H1 (cell line): ENCODE results near the gene GCH1. TPM values are rescaled to one million over a fixed set of nuclear protein-coding genes. Genes with fewer than 3 reads are reported as not detected.

Experiments
- CTCF ChIA-PET: fragments of 300-600 bp; sonication (Branson Sonifier 250); formaldehyde crosslinking; loops from one replicate; lab custom pipeline; 2021; ENCODE audit not compliant: partially characterized antibody; lab: Charles Lee
- POLR2A ChIA-PET: fragments of 300-600 bp; sonication (Branson Sonifier 250); formaldehyde crosslinking; loops from one replicate; lab custom pipeline; 2021; ENCODE audit warnings: inconsistent platforms; ENCODE audit not compliant: partially characterized antibody; lab: Charles Lee
- DNase-seq, 2 experiments: peaks; one replicate each; pipeline versions ENCODE4 v3.0.0 to v3.0.0-alpha.2; 2010 to 2022; ENCODE audit warnings: low spot score in 2 of 2, low read depth in 1 of 2, mixed read lengths in 1 of 2
- FAIRE-seq: peaks from 2 replicates; lab custom pipeline; 2011; peaks lifted over from hg19 to GRCh38; lab: Jason Lieb, UNC
- H2AFZ ChIP-seq: 2 replicates; pipeline ENCODE4 v1.8.1; 2012; ENCODE audit warnings: low read length, inconsistent platforms
- H2AK5ac ChIP-seq: 2 replicates; pipeline ENCODE4 v1.6.1; 2013; ENCODE audit warnings: low read depth, low read length
- H2BK120ac ChIP-seq: replicated peaks from 2 replicates; pipeline ENCODE3; 2013; ENCODE audit warnings: low read depth, low read length, inconsistent platforms
- H2BK12ac ChIP-seq: 2 replicates; pipeline ENCODE4 v1.6.1; 2013; ENCODE audit warnings: low read depth, low read length
- H2BK15ac ChIP-seq: 2 replicates; pipeline ENCODE4 v1.6.1; 2013; ENCODE audit warnings: low read length
- H2BK20ac ChIP-seq: 2 replicates; pipeline ENCODE4 v1.6.1; 2013; ENCODE audit warnings: low read length
- H2BK5ac ChIP-seq: 2 replicates; pipeline ENCODE4 v1.6.1; 2013; ENCODE audit warnings: low read depth, low read length
- H3K14ac ChIP-seq: 2 replicates; pipeline ENCODE4 v1.6.1; 2013; ENCODE audit warnings: inconsistent platforms; ENCODE audit not compliant: insufficient read length
- H3K18ac ChIP-seq: 2 replicates; pipeline ENCODE4 v1.6.1; 2013; ENCODE audit warnings: low read length; ENCODE audit errors: extremely low read depth
- H3K23ac ChIP-seq: 2 replicates; pipeline ENCODE4 v1.6.1; 2013; ENCODE audit warnings: inconsistent platforms; ENCODE audit not compliant: insufficient read length
- H3K23me2 ChIP-seq: 2 replicates; pipeline ENCODE4 v1.6.1; 2013; ENCODE audit warnings: low read depth, low read length
- H3K27ac ChIP-seq: 2 replicates; pipeline ENCODE4 v1.6.1; 2011; ENCODE audit warnings: low read depth, low read length, inconsistent platforms
- H3K27me3 ChIP-seq, 4 experiments: replicated peaks in 1 of 4; 1 replicate in 1 of 4; 2 replicates in 3 of 4; pipeline versions ENCODE4 v1.6.1 to v1.8.1; 2011 to 2013; ENCODE audit warnings: low read length in 3 of 4, mild to moderate bottlenecking in 3 of 4, inconsistent platforms in 2 of 4, mixed read lengths in 2 of 4, moderate library complexity in 1 of 4; ENCODE audit not compliant: control insufficient read depth in 3 of 4, insufficient read depth in 3 of 4; ENCODE audit errors: extremely low read depth in 1 of 4
- H3K36me3 ChIP-seq, 4 experiments: 2 replicates each; pipeline versions ENCODE4 v1.6.1 to v1.8.1; 2011 to 2013; ENCODE audit warnings: mild to moderate bottlenecking in 4 of 4, low read length in 3 of 4, moderate library complexity in 2 of 4, control low read depth in 1 of 4, inconsistent platforms in 1 of 4; ENCODE audit not compliant: insufficient read depth in 4 of 4, control insufficient read depth in 2 of 4
- H3K4ac ChIP-seq: replicated peaks from 2 replicates; pipeline ENCODE3; 2013; ENCODE audit warnings: low read length, low read depth, mixed read lengths, inconsistent platforms; ENCODE audit not compliant: insufficient read length
- H3K4me1 ChIP-seq, 4 experiments: replicated peaks in 1 of 4; 1 replicate in 1 of 4; 2 replicates in 3 of 4; pipeline versions ENCODE4 v1.6.1 to v1.8.1; 2011 to 2013; ENCODE audit warnings: low read length in 3 of 4, inconsistent platforms in 2 of 4, mixed read lengths in 1 of 4; ENCODE audit not compliant: insufficient read depth in 4 of 4, control insufficient read depth in 3 of 4
- H3K4me2 ChIP-seq, 2 experiments: 2 replicates each; pipeline versions ENCODE4 v1.6.1 to v1.8.1; 2011 to 2013; ENCODE audit warnings: low read depth in 2 of 2, low read length in 2 of 2, control low read depth in 1 of 2, inconsistent platforms in 1 of 2, mild to moderate bottlenecking in 1 of 2; ENCODE audit not compliant: insufficient read depth in 1 of 2
- H3K4me3 ChIP-seq, 4 experiments: fragments of 200-600, 300-600 bp in 1 of 4; sonication (generic), shearing (Covaris generic), sonication (Bioruptor Twin) in 1 of 4; 2 replicates each; pipeline versions ENCODE4 v1.5.1 to v1.8.1; 2011 to 2016; ENCODE audit warnings: low read length in 4 of 4, low read depth in 3 of 4, control low read depth in 2 of 4, inconsistent platforms in 2 of 4, mild to moderate bottlenecking in 2 of 4, mixed read lengths in 1 of 4, moderate library complexity in 1 of 4; ENCODE audit not compliant: insufficient read depth in 2 of 4; ENCODE audit errors: extremely low read depth in 1 of 4
- H3K56ac ChIP-seq: replicated peaks from 2 replicates; pipeline ENCODE3; 2013; ENCODE audit warnings: low read depth, mild to moderate bottlenecking, mixed read lengths, low read length, inconsistent platforms; ENCODE audit not compliant: insufficient read length
- H3K79me1 ChIP-seq: 2 replicates; pipeline ENCODE4 v1.6.1; 2013; ENCODE audit warnings: low read depth, low read length, control low read depth
- H3K79me2 ChIP-seq, 2 experiments: 2 replicates each; pipeline versions ENCODE4 v1.6.1 to v1.8.1; 2012 to 2013; ENCODE audit warnings: low read length in 2 of 2, mild to moderate bottlenecking in 2 of 2, inconsistent platforms in 1 of 2; ENCODE audit not compliant: insufficient read depth in 2 of 2, control insufficient read depth in 1 of 2
- H3K9ac ChIP-seq, 4 experiments: replicated peaks in 1 of 4; 1 replicate in 1 of 4; 2 replicates in 3 of 4; pipeline versions ENCODE4 v1.6.1 to v1.8.1; 2011 to 2013; ENCODE audit warnings: low read depth in 3 of 4, low read length in 3 of 4, control low read depth in 2 of 4, mild to moderate bottlenecking in 2 of 4, moderate library complexity in 2 of 4, inconsistent platforms in 1 of 4; ENCODE audit errors: extremely low read depth in 1 of 4
- H3K9me3 ChIP-seq, 2 experiments: 2 replicates each; pipeline versions ENCODE4 v1.6.1 to v1.8.1; 2012 to 2013; ENCODE audit warnings: mild to moderate bottlenecking in 2 of 2, moderate library complexity in 2 of 2, control low read depth in 1 of 2, inconsistent platforms in 1 of 2, low read depth in 1 of 2, low read length in 1 of 2, mixed read lengths in 1 of 2; ENCODE audit not compliant: insufficient read depth in 2 of 2
- H4K20me1 ChIP-seq, 2 experiments: replicated peaks in 1 of 2; 2 replicates each; pipeline versions ENCODE3 to v1.8.1; 2011 to 2013; ENCODE audit warnings: inconsistent platforms in 2 of 2, low read length in 2 of 2, mild to moderate bottlenecking in 1 of 2; ENCODE audit not compliant: insufficient read depth in 2 of 2, control insufficient read depth in 1 of 2
- H4K5ac ChIP-seq: 2 replicates; pipeline ENCODE4 v1.6.1; 2013; ENCODE audit warnings: low read length, low read depth, mixed read lengths, inconsistent platforms; ENCODE audit not compliant: insufficient read length
- H4K8ac ChIP-seq: 2 replicates; pipeline ENCODE4 v1.8.0; 2013; ENCODE audit warnings: mild to moderate bottlenecking, moderate library complexity, low read length, inconsistent platforms; ENCODE audit not compliant: insufficient read depth; ENCODE audit errors: extremely low read depth
- H4K91ac ChIP-seq: replicated peaks from 2 replicates; pipeline ENCODE3; 2013; ENCODE audit warnings: low read length, mixed read lengths, inconsistent platforms; ENCODE audit not compliant: insufficient read length
- ASH2L ChIP-seq: fragments of 200-600, 300-600 bp; sonication (generic); IDR thresholded peaks from one replicate; pipeline ENCODE4 v1.7.1; 2017; ENCODE audit warnings: low read length
- CEBPB ChIP-seq: IDR thresholded peaks from 2 replicates; pipeline ENCODE4 v1.6.1; 2012; ENCODE audit warnings: low read depth, low read length
- HDAC2 ChIP-seq, 2 experiments: fragments of 300-600 bp in 1 of 2; sonication (generic) in 1 of 2; IDR thresholded peaks; 2 replicates each; pipeline ENCODE4 v1.6.1; 2011 to 2012; ENCODE audit warnings: low read depth in 2 of 2, low read length in 2 of 2, mild to moderate bottlenecking in 2 of 2, moderate library complexity in 2 of 2, borderline replicate concordance in 1 of 2, inconsistent platforms in 1 of 2
- JUN ChIP-seq: IDR thresholded peaks from 2 replicates; pipeline ENCODE4 v1.6.1; 2011; ENCODE audit warnings: low read depth, mild to moderate bottlenecking, improper control_type of control experiment, low read length
- NANOG ChIP-seq: IDR thresholded peaks from 2 replicates; pipeline ENCODE4 v1.6.1; 2011; ENCODE audit warnings: low read length, low read depth, mild to moderate bottlenecking, inconsistent platforms; ENCODE audit not compliant: insufficient read depth, poor library complexity, severe bottlenecking
- NRF1 ChIP-seq: IDR thresholded peaks from 2 replicates; pipeline ENCODE4 v1.6.1; 2011; ENCODE audit warnings: mild to moderate bottlenecking, low read depth, low read length, improper control_type of control experiment
- SIN3A ChIP-seq, 2 experiments: IDR thresholded peaks in 1 of 2; conservative IDR thresholded peaks in 1 of 2; 2 replicates each; pipeline ENCODE4 v1.6.1; 2011 to 2012; ENCODE audit warnings: low read length in 2 of 2, improper control_type of control experiment in 1 of 2, low read depth in 1 of 2, mild to moderate bottlenecking in 1 of 2
- SP4 ChIP-seq: IDR thresholded peaks from 2 replicates; pipeline ENCODE4 v1.6.1; 2012; ENCODE audit warnings: low read length, inconsistent platforms
- WGBS, 2 experiments: shearing (Covaris generic) in 1 of 2; methylation state at CpG; one replicate each; pipeline versions ENCODE4 v1.1.6 to v1.1.7; 2013 to 2015; ENCODE audit warnings: low lambda C conversion rate in 2 of 2, mixed read lengths in 2 of 2, inconsistent platforms in 1 of 2, low coverage in 1 of 2, missing lambda C conversion rate in 1 of 2; ENCODE audit not compliant: insufficient replicate concordance in 2 of 2, insufficient coverage in 1 of 2, insufficient read length in 1 of 2; ENCODE audit errors: extremely low coverage in 1 of 2, missing lambda C conversion rate in 1 of 2; 5-methylcytosine and 5-hydroxymethylcytosine counted together
- polyA plus RNA-seq, 7 experiments: library from polyadenylated mRNA; depleted of rRNA in 3 of 7; stranded (reverse) in 5 of 7; unstranded in 2 of 7; fragments of >200 nt in 5 of 7; fragments of 200-250 nt in 2 of 7; gene quantifications; 1 replicate in 5 of 7; 2 replicates in 1 of 7; 4 replicates in 1 of 7; pipeline versions ENCODE4 v1.2.1 to v1.2.3, GENCODE V29; 2011 to 2013; ENCODE audit warnings: missing spikeins in 2 of 7, mixed read lengths in 2 of 7
- total RNA-seq: library from RNA; stranded (reverse); fragmentation: NEBNext Ultra II Directional; extraction: Animal tissue kit (Norgen Biotek cat#: 25700); gene quantifications from 2 replicates; pipeline ENCODE4 v1.2.1, GENCODE V29; 2021
- TF ChIP-seq, protein P1 (sequence below): IDR thresholded peaks from 2 replicates; pipeline ENCODE4 v1.6.1; 2011; ENCODE audit warnings: low read length, improper control_type of control experiment

Gene GCH1
- total and polyA plus RNA-seq, 2 of the 8 experiments (the other 6 are each of a cell fraction or from before 2014, with no cell fraction given) = 7.3 to 7.9 TPM

DNA sequence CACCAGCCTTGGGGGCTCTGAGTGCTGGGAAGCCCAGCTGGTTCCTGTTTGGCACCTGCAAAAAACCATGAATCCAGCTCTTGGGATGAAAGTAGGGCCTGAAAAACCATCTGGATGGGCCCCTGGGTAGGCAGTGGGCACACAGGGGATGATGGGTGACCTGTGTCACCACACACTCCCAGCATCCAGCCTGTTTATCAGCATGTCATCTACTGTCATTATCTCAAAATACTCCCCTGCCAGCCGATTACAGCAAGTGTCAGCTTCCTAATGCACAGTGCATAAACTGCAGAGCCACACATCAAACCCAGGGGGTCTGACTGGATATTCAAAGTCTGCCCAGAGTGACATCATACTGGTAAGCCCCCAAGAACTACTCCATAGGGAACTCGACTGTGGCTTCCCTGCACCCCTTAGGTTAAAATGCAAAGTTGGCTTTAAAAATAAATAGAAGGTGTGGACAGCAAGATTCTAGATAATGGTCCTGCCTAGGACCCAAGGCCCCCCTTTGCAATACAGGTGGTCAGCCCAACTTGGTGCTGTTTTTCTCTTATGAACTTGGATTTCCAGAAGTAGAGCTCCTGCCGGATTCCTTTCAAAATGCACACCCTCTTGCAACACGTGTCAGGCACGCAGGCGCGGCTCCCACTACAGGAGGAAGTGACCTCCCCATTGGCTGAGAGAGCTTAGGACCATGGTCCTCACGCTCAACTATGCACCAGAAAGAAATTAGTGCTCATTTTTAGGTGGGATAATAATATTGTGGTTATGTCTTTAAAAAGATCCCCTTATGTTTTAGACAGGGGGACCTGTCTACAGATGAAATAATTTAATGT is 94.1 kb downstream of the GCH1 start:
- H4K8ac ChIP-seq = no peak overlapping the region
- no peak overlapping the region for H2BK15ac ChIP-seq
- H3K18ac ChIP-seq = no peak overlapping the region
- no peak overlapping the region for H2AFZ ChIP-seq
- no peak overlapping the region for H2BK20ac ChIP-seq
- H4K91ac ChIP-seq = no peak overlapping the region
- H2BK12ac ChIP-seq = no peak overlapping the region
- H2BK5ac ChIP-seq = no peak overlapping the region
- H3K36me3 ChIP-seq = no peaks in the 10 kb centered on the region
- H4K5ac ChIP-seq = no peak overlapping the region
- H3K4me3 ChIP-seq = no peak overlapping the region
- H3K4me2 ChIP-seq = no peak overlapping the region
- H3K79me2 ChIP-seq = no peaks in the 10 kb centered on the region
- H4K20me1 ChIP-seq = peaks cover 0 to 3% of the 10 kb centered on the region in 2 experiments
- no peak for DNase-seq
- no peak overlapping the region for H3K23ac ChIP-seq
- TF ChIP-seq SIN3A (conservative IDR thresholded peaks at IDR 0.05 in 1 of 2, IDR thresholded peaks at IDR 0.05 in 1 of 2; ENCODE audit: low read depth in 1 of 2, low read length in 2 of 2) (no peak), JUN (no peak), ASH2L (no peak), NRF1 (no peak), CEBPB (no peak), HDAC2 (IDR thresholded peaks at IDR 0.05; ENCODE audit: borderline replicate concordance in 1 of 2, low read depth in 2 of 2, low read length in 2 of 2) (no peak), SP4 (no peak), NANOG (no peak)
- TF ChIP-seq, protein P1, sequence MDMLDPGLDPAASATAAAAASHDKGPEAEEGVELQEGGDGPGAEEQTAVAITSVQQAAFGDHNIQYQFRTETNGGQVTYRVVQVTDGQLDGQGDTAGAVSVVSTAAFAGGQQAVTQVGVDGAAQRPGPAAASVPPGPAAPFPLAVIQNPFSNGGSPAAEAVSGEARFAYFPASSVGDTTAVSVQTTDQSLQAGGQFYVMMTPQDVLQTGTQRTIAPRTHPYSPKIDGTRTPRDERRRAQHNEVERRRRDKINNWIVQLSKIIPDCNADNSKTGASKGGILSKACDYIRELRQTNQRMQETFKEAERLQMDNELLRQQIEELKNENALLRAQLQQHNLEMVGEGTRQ = no peak
- H3K56ac ChIP-seq = no peak overlapping the region
- no peak overlapping the region for H2BK120ac ChIP-seq
- no peak overlapping the region for H3K14ac ChIP-seq
- no peaks in the 10 kb centered on the region; a peak in 1 of 7 replicates for H3K27me3 ChIP-seq
- FAIRE-seq = no peak
- WGBS, 2 experiments = 78% methylated on average over 8 of the region's 8 CpGs; no CpG with 5 or more reads in 1 of the 2 experiments
- peaks cover 2 to 15% (median 8%) of the 10 kb centered on the region in 4 experiments; a peak in 5 of 7 replicates for H3K4me1 ChIP-seq
- H3K79me1 ChIP-seq = no peaks in the 10 kb centered on the region
- H3K9ac ChIP-seq = no peak overlapping the region
- H2AK5ac ChIP-seq = no peak overlapping the region
- ChIA-PET POLR2A (interaction anchor here (1.0 kb wide), 1 partner anchor 243 kb away, joined by 3 read pairs; no protein-coding TSS in a partner anchor), CTCF (interaction anchor here (1.0 to 8.3 kb wide), 7 partner anchors 16 to 130 kb away, joined by 3 to 86 read pairs (median 3); partner anchors contain the start of gene GCH1)
- H3K9me3 ChIP-seq = no peaks in the 10 kb centered on the region
- H3K23me2 ChIP-seq = no peaks in the 10 kb centered on the region
- H3K27ac ChIP-seq = no peak overlapping the region
- no peak overlapping the region for H3K4ac ChIP-seq
